HG02970 (cell line): ENCODE results near the gene HSPB1.
"Not testable (repeated sequence)": the region's sequence is repeated elsewhere in the genome, so short reads cannot be mapped to it uniquely, and the experiment has no call there.

Source experiments
- ATAC-seq: cut with Tn5 transposase; IDR thresholded peaks from one replicate; pipeline ENCODE4 v1.9.1; 2021; ENCODE audit warnings: mild to moderate bottlenecking, moderate library complexity, moderate number of reproducible peaks; ENCODE audit not compliant: unreplicated experiment, low FRiP score

HSPB1 gene

GRCh38 chr7:76281006-76281705 lies 21.3 kb upstream of the HSPB1 start:
- ATAC-seq, result no peak

GRCh38 chr7:76281706-76282343 lies 20.6 kb upstream of the HSPB1 start:
- no peak for ATAC-seq

- no peak for ATAC-seq
Measured at GRCh38 chr7:76282344-76283253, 19.9 kb upstream of the HSPB1 start.

- no peak for ATAC-seq
Measured at GRCh38 chr7:76283254-76284159, 19.0 kb upstream of the HSPB1 start.

- no peak for ATAC-seq
Measured at GRCh38 chr7:76285604-76286374, 16.7 kb upstream of the HSPB1 start.

- ATAC-seq, result no peak
Measured at GRCh38 chr7:76286842-76287403, 15.6 kb upstream of the HSPB1 start.

GRCh38 chr7:76290847-76291350 lies 11.6 kb upstream of the HSPB1 start:
- ATAC-seq, result not testable (repeated sequence)

- ATAC-seq, result peak; percentile 65
Measured at GRCh38 chr7:76291351-76292212, 10.9 kb upstream of the HSPB1 start.

GRCh38 chr7:76292213-76292573 lies 10.3 kb upstream of the HSPB1 start:
- no peak for ATAC-seq

GRCh38 chr7:76292911-76293310 lies 9.6 kb upstream of the HSPB1 start:
- not testable (repeated sequence) for ATAC-seq

GRCh38 chr7:76293407-76293901 lies 9.0 kb upstream of the HSPB1 start:
- no peak for ATAC-seq

GRCh38 chr7:76294344-76295024 lies 8.0 kb upstream of the HSPB1 start:
- no peak for ATAC-seq

GRCh38 chr7:76296743-76297740 lies 5.4 kb upstream of the HSPB1 start:
- no peak for ATAC-seq

GRCh38 chr7:76300166-76300731 lies 2.2 kb upstream of the HSPB1 start:
- ATAC-seq, result no peak

- no peak for ATAC-seq
Measured at GRCh38 chr7:76301000-76301399, 1.5 kb upstream of the HSPB1 start.
